Heart left ventricle (tissue), 16 donors: Measurements from ENCODE around the gene GTF2A1L. TPM values are rescaled to one million over a fixed set of nuclear protein-coding genes. Genes with fewer than 3 reads are reported as not detected.
"Not testable (repeated sequence)": the region's sequence is repeated elsewhere in the genome, so short reads cannot be mapped to it uniquely, and the experiment has no call there.

Source experiments
- ATAC-seq, 4 donors: fragments of 200-7000 bp; cut with Tn5 transposase; one replicate each; pipeline ENCODE4 v1.9.1; 2020 to 2022; ENCODE audit warnings: moderate library complexity in 4 of 4, mild to moderate bottlenecking in 3 of 4, moderate number of reproducible peaks in 1 of 4
- DNase-seq, 5 donors: peaks; one replicate each; pipeline ENCODE4 v3.0.0-alpha.2; 2020
- H3K27ac ChIP-seq, 12 donors: fragments of 200-600 bp; sonication (generic) in 4 of 12; one replicate each; pipeline versions ENCODE4 v1.5.0 to v1.8.0; 2016 to 2022; ENCODE audit warnings: mild to moderate bottlenecking in 2 of 12
- H3K27me3 ChIP-seq, 9 donors: fragments of 200-600 bp; sonication (generic) in 2 of 9; one replicate each; pipeline versions ENCODE4 v1.5.1 to v1.8.0; 2016 to 2022; ENCODE audit warnings: mild to moderate bottlenecking in 3 of 9
- H3K36me3 ChIP-seq, 9 donors: fragments of 200-600 bp; sonication (generic) in 2 of 9; one replicate each; pipeline versions ENCODE4 v1.5.0 to v1.8.0; 2018 to 2022; ENCODE audit warnings: mild to moderate bottlenecking in 2 of 9
- H3K4me1 ChIP-seq, 12 donors: fragments of 200-600 bp; sonication (generic) in 4 of 12; one replicate each; pipeline versions ENCODE4 v1.5.0 to v1.8.0; 2016 to 2022; ENCODE audit warnings: mild to moderate bottlenecking in 3 of 12
- H3K4me3 ChIP-seq, 12 donors: fragments of 200-600 bp; sonication (generic) in 4 of 12; one replicate each; pipeline versions ENCODE4 v1.5.0 to v1.8.0; 2017 to 2022; ENCODE audit warnings: mild to moderate bottlenecking in 9 of 12, moderate library complexity in 4 of 12
- H3K9me3 ChIP-seq, 12 donors: fragments of 200-600 bp; sonication (generic) in 4 of 12; one replicate each; pipeline versions ENCODE4 v1.5.0 to v1.8.0; 2016 to 2022; ENCODE audit warnings: mild to moderate bottlenecking in 1 of 12
- CTCF ChIP-seq, 12 donors: fragments of 200-600 bp; sonication (generic) in 4 of 12; IDR thresholded peaks; one replicate each; pipeline versions ENCODE4 v1.5.0 to v1.8.0; 2018 to 2022; ENCODE audit warnings: antibody characterized with exemption in 12 of 12, mild to moderate bottlenecking in 5 of 12
- POLR2A ChIP-seq, 2 donors: fragments of 450-650 bp; IDR thresholded peaks; one replicate each; pipeline ENCODE4 v1.6.1; 2017; ENCODE audit warnings: antibody characterized with exemption in 2 of 2, mild to moderate bottlenecking in 2 of 2, moderate library complexity in 2 of 2
- WGBS, 4 donors: extraction: QIAGEN DNeasy Blood & Tissue Kit in 2 of 4; methylation state at CpG; one replicate each; pipeline versions ENCODE4 v1.1.5 to v1.1.7; 2013 to 2018; 5-methylcytosine and 5-hydroxymethylcytosine counted together
- intact Hi-C, 10 donors: fragments of 100-400 bp; cut with DNase I; formaldehyde crosslinking; loops; one replicate each; pipeline versions ENCODE4 v1.11.1 to v1.14.2; 2022
- polyA plus RNA-seq, 2 donors: library from polyadenylated mRNA; stranded (reverse); fragments of 200-250 nt; gene quantifications; one replicate each; pipeline ENCODE4 v1.2.3, GENCODE V29; 2013
- total RNA-seq, 9 donors: library from RNA; depleted of rRNA in 2 of 9; stranded (reverse); fragments of >200 nt in 2 of 9; fragmentation: NEBNext Ultra II Directional in 3 of 9; extraction: Animal tissue kit (Norgen Biotek cat#: 25700) in 3 of 9; gene quantifications; one replicate each; pipeline versions ENCODE4 v1.1.0 to v1.2.4, GENCODE V29; 2016 to 2023
- donor health status: ischemic (EF 13 %, LVEDD 7.1; RV severe dilation, severe dysfunction).
- donor health status: healthy with polysubstance abuse.
- donor health status: DM: no; HTN: yes; CAD: no.
- donor health status: DM: no; HTN: no; CAD: no.
- donor health status: ischemic (EF 25% LVEDD 6.9; RV normal size, moderate dysfunction).
- donor health status: ischemic (EF 25% LVEDD 5.7; RV mildly dilated, moderate dysfunction).
- donor health status: healthy.
- donor health status: DM: yes; HTN: yes; CAD: no.
- donor health status: ischemic (EF 35%, LVEDD 5.7; RV mildly dilated, moderate dysfunction).
- donor health status: nonischemic (EF 11% LVEDD 7.7; RV severe dilation, severe dysfunction).
- donor health status: DM: yes; HTN: yes; CAD: no.
- donor health status: PGD.
- donor health status: ischemic (EF 29% LVEDD 5.4; RV normal size, mild dysfunction).
- donor health status: nonischemic (EF 23%, LVEDD 6.1; RV moderate dilation, normal function).

GTF2A1L gene
- total and polyA plus RNA-seq, 11 donors, result 0.14 to 0.95 (median 0.63) TPM; not detected in 8

- no peak for TF ChIP-seq CTCF (IDR thresholded peaks at IDR 0.05)
- TF ChIP-seq POLR2A (IDR thresholded peaks at IDR 0.05), result no peak
- intact Hi-C loops, result loop anchor here in 3 of 10 donors (10.0 kb wide), 4 partner anchors 119 to 1799 kb away; no protein-coding TSS in a partner anchor
Measured at GRCh38 chr2:48605482-48606175, 12.0 kb upstream of the GTF2A1L start.

DNA sequence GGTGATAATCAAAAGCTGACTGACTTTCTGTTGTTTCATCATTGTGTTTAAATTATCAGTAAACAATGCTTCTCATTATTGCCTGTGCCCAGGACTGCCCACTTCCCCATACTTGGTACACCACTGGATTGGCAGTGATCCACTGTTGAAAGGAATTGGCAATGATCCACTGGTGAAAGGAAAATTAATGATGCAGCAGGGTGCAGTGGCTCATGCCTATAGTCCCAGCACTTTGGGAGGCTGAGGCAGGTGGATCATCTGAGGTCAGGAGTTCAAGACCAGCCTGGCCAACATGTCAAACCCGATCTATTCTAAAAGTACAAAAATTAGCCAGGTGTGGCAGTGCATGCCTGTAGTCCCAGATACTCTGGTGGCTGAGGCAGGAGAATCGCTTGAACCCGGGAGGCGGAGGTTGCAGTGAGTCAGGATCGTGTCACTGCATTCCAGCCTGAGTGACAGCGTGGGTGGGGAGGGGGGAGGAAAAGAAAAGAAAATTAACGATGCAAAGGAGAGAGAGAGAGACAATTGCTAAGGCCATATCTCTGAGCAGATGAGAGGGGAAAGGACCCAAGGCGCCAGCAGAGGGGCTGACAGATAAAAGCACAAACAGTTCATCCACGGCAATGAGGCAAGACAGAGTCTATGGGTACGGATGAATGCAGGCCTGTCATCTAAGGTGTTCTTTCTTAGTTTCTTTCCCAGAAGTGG is 10.2 kb upstream of the GTF2A1L start:
- intact Hi-C loops, result loop anchor here in 3 of 10 donors (10.0 kb wide), 4 partner anchors 117 to 1797 kb away; no protein-coding TSS in a partner anchor
- TF ChIP-seq CTCF (IDR thresholded peaks at IDR 0.05), result no peak
- TF ChIP-seq POLR2A (IDR thresholded peaks at IDR 0.05), result no peak
- H3K9me3 ChIP-seq, result no peaks in the 10 kb centered on the region
- no peak overlapping the region for H3K4me3 ChIP-seq
- 70 to 77% (median 76%) methylated on average over 10 of the region's 10 CpGs for WGBS, 4 donors
- H3K27ac ChIP-seq, result no peak overlapping the region
- H3K36me3 ChIP-seq, result peaks cover 0 to 5% (median 0%) of the 10 kb centered on the region in 9 donors
- DNase-seq (no peak), ATAC-seq (no peak)
- no peaks in the 10 kb centered on the region for H3K27me3 ChIP-seq
- H3K4me1 ChIP-seq, result no peaks in the 10 kb centered on the region

More at GRCh38 chr2:48605482-48606175, 12.0 kb upstream of the GTF2A1L start:
- Histone ChIP-seq H3K4me3 (no peak overlapping the region), H3K27ac (no peak overlapping the region), H3K4me1 (no peaks in the 10 kb centered on the region), H3K36me3 (peaks cover 0 to 5% (median 0%) of the 10 kb centered on the region in 9 donors), H3K27me3 (no peaks in the 10 kb centered on the region), H3K9me3 (no peaks in the 10 kb centered on the region)
- DNase-seq, result no peak
- 80 to 81% (median 80%) methylated on average over 5 of the region's 5 CpGs for WGBS, 4 donors
- ATAC-seq, result no peak

GRCh38 chr2:48613211-48613610 is 4.4 kb upstream of the GTF2A1L start:
- no peaks in the 10 kb centered on the region for H3K36me3 ChIP-seq

GRCh38 chr2:48614581-48614980 is 3.1 kb upstream of the GTF2A1L start:
- H3K27me3 ChIP-seq, H3K4me1 ChIP-seq, intact Hi-C loops, DNase-seq, H3K36me3 ChIP-seq, H3K9me3 ChIP-seq, H3K4me3 ChIP-seq, ATAC-seq, H3K27ac ChIP-seq: not testable (repeated sequence)
- WGBS, 4 donors, result 95 to 97% (median 97%) methylated on average over 6 to 35 of the region's 35 CpGs

More at GRCh38 chr2:48613211-48613610, 4.4 kb upstream of the GTF2A1L start:
- TF ChIP-seq CTCF (IDR thresholded peaks at IDR 0.05), result no peak
- H3K4me1 ChIP-seq, result no peaks in the 10 kb centered on the region
- H3K27me3 ChIP-seq, result peaks cover 0 to 4% (median 0%) of the 10 kb centered on the region in 9 donors
- DNase-seq, result no peak
- ATAC-seq, result no peak
- peaks cover 0 to 8% (median 0%) of the 10 kb centered on the region in 12 donors for H3K9me3 ChIP-seq
- 78 to 89% (median 82%) methylated on average over 2 of the region's 2 CpGs for WGBS, 4 donors
- no peak overlapping the region for H3K27ac ChIP-seq
- intact Hi-C loops, result no loop called here
- no peak overlapping the region for H3K4me3 ChIP-seq
